ENCODE data around the gene PPFIA3.
"Not testable (repeated sequence)": the region's sequence is repeated elsewhere in the genome, so short reads cannot be mapped to it uniquely, and the experiment has no call there.

Gene PPFIA3

GRCh38 chr19:49146408-49146770 is 27.0 kb downstream of the PPFIA3 start:
- H3K27ac ChIP-seq (ENCODE audit: low read length): peak overlapping the region; percentile 18

DNA sequence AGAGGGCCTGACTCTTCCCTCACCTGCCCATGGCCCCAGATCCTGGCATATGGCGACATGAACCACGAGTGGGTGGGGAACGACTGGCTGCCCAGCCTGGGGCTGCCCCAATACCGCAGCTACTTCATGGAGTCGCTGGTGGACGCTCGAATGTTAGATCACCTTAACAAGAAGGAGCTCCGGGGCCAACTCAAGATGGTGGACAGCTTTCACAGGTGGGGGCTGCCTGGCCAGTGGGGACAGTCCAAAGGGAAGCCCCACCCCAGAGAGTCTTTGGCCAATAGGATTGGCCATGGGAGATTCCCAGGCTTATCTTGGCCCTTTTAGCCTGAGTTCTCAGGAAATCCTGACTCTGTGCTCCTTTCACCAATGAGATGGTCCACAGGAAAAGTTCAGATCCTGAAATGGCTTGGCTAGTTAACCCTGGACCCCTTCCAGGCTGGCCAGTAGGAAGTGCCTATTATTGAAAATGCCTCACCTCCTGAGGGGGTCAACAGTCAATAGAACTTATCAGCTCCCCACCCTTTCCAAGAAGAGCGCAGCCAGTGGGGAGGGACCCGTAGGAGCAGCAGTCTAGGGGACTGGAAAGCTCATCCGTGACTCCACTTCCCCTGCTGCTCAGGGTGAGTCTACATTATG is 28.8 kb downstream of the PPFIA3 start:
- Histone ChIP-seq H3K4me1 (ENCODE audit: insufficient read depth, low read length) (peaks cover 4% of the 10 kb centered on the region), H3K9ac (ENCODE audit: low read depth, low read length) (peak overlapping the region; percentile 85; the same call in 1 of the 2 replicates), H3K4me3 (ENCODE audit: low read length) (peak overlapping the region; percentile 95), H3K27me3 (ENCODE audit: insufficient read depth, low read length) (peaks cover 12% of the 10 kb centered on the region), H3K9me3 (ENCODE audit: insufficient read depth, low read depth, low read length) (no peaks in the 10 kb centered on the region), H3K36me3 (ENCODE audit: insufficient read depth, low read depth, low read length) (no peaks in the 10 kb centered on the region), H3K27ac (ENCODE audit: low read length) (peak overlapping the region; percentile 77)

More at GRCh38 chr19:49146408-49146770, 27.0 kb downstream of the PPFIA3 start:
- Histone ChIP-seq H3K4me3 (ENCODE audit: low read length) (peak overlapping the region; percentile 73), H3K9ac (ENCODE audit: low read depth, low read length) (peak overlapping the region; percentile 65; the same call in 1 of the 2 replicates)
- H3K36me3 ChIP-seq (ENCODE audit: insufficient read depth, low read depth, low read length); H3K4me1 ChIP-seq (ENCODE audit: insufficient read depth, low read length); H3K9me3 ChIP-seq (ENCODE audit: insufficient read depth, low read depth, low read length); H3K27me3 ChIP-seq (ENCODE audit: insufficient read depth, low read length): not testable (repeated sequence)

DNA sequence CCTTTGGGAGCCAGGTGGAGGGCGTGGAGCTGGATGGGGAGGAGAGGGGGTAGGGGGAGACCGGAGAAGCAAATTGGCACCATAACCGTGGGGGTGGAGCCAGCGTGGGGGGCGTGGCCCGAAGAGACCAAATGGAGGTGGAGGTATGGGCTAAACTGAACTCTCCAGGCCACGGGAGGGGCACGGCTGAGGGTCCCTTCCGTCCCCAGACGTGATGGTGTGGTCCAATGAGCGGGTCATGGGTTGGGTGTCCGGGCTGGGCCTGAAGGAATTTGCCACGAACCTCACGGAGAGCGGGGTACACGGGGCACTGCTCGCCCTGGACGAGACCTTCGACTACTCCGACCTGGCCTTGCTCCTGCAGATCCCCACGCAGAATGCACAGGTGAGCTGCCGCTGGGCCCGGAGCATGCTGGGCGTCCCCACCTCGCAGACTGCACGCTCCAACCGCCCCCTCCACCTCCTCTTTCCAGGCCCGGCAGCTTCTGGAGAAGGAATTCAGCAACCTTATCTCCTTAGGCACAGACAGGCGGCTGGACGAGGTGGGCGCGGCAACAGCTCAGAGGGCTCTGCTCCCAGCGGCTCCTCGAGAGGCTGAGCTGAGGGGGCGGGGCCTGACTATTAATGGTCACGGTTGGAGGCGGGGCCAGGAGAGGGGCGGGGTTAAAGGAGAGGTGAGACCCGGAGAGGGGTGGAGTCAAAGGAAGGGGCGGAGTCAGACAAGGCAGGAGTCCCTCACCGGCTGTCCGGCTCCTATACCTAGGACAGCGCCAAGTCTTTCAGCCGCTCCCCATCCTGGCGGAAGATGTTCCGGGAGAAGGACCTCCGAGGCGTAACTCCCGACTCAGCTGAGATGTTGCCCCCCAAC is 29.7 kb downstream of the PPFIA3 start:
- H3K9me3 ChIP-seq (ENCODE audit: insufficient read depth, low read depth, low read length): no peaks in the 10 kb centered on the region
- peaks cover 4% of the 10 kb centered on the region for H3K4me1 ChIP-seq (ENCODE audit: insufficient read depth, low read length)
- peak overlapping the region; percentile 90; the same call in 1 of the 2 replicates for H3K9ac ChIP-seq (ENCODE audit: low read depth, low read length)
- peak overlapping the region; percentile 77 for H3K27ac ChIP-seq (ENCODE audit: low read length)
- no peaks in the 10 kb centered on the region for H3K36me3 ChIP-seq (ENCODE audit: insufficient read depth, low read depth, low read length)
- peaks cover 21% of the 10 kb centered on the region for H3K27me3 ChIP-seq (ENCODE audit: insufficient read depth, low read length)
- peak overlapping the region; percentile 95 for H3K4me3 ChIP-seq (ENCODE audit: low read length)

DNA sequence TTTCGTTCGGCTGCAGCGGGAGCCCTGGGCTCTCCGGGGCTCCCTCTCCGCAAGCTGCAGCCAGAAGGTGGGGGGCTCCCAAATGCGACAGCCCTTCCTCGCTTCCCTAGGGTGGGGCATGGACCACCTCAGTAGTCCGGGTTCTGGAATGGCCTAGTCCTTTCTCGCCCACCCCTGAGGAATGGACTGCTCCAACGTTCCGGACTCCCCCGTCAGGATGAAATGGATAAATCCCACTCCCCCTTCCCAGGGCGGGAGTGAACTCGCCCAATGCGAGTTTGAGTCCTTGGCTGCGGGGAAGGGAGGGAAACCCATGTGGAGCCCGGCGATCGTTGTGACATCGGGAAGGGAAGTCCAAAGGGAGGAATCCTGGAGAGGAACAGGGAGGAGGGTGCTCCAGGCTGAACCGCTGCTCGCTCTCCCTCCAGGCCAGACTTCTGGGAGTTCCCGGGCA is 30.3 kb downstream of the PPFIA3 start:
- peaks cover 4% of the 10 kb centered on the region for H3K4me1 ChIP-seq (ENCODE audit: insufficient read depth, low read length)
- H3K9me3 ChIP-seq (ENCODE audit: insufficient read depth, low read depth, low read length): no peaks in the 10 kb centered on the region
- H3K9ac ChIP-seq (ENCODE audit: low read depth, low read length): peak overlapping the region; percentile 90
- H3K27ac ChIP-seq (ENCODE audit: low read length): peak overlapping the region; percentile 43
- H3K27me3 ChIP-seq (ENCODE audit: insufficient read depth, low read length): peaks cover 28% of the 10 kb centered on the region
- peak overlapping the region; percentile 95 for H3K4me3 ChIP-seq (ENCODE audit: low read length)
- no peaks in the 10 kb centered on the region for H3K36me3 ChIP-seq (ENCODE audit: insufficient read depth, low read depth, low read length)

GRCh38 chr19:49150106-49150943 is 31.0 kb downstream of the PPFIA3 start:
- peaks cover 4% of the 10 kb centered on the region for H3K4me1 ChIP-seq (ENCODE audit: insufficient read depth, low read length)
- H3K9me3 ChIP-seq (ENCODE audit: insufficient read depth, low read depth, low read length): no peaks in the 10 kb centered on the region

DNA sequence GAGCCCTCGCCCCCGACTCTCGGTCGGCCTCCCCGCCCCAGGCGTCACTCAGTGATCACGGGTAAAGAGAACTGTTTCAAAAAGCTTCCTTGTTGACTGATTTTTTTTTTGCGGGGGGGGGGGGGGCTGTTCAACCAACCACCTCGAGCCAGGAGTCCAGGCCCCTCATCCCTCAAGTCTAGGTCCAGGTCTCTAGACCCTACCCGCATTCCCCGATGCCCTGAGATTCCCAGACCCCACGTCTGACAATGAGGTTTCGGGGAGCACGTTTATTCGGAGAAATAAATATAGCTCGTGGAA is 31.6 kb downstream of the PPFIA3 start:
- Histone ChIP-seq H3K27ac (ENCODE audit: low read length) (no peak overlapping the region), H3K9me3 (ENCODE audit: insufficient read depth, low read depth, low read length) (no peaks in the 10 kb centered on the region), H3K27me3 (ENCODE audit: insufficient read depth, low read length) (peaks cover 29% of the 10 kb centered on the region), H3K4me3 (ENCODE audit: low read length) (peak overlapping the region; percentile 95), H3K4me1 (ENCODE audit: insufficient read depth, low read length) (peaks cover 4% of the 10 kb centered on the region), H3K36me3 (ENCODE audit: insufficient read depth, low read depth, low read length) (no peaks in the 10 kb centered on the region), H3K9ac (ENCODE audit: low read depth, low read length) (peak overlapping the region; percentile 90; the same call in 1 of the 2 replicates)

More at GRCh38 chr19:49150106-49150943, 31.0 kb downstream of the PPFIA3 start:
- Histone ChIP-seq H3K4me3 (ENCODE audit: low read length) (peak overlapping the region; percentile 95), H3K9ac (ENCODE audit: low read depth, low read length) (peak overlapping the region; percentile 90), H3K27me3 (ENCODE audit: insufficient read depth, low read length) (peaks cover 29% of the 10 kb centered on the region), H3K27ac (ENCODE audit: low read length) (peak overlapping the region; percentile 43), H3K36me3 (ENCODE audit: insufficient read depth, low read depth, low read length) (no peaks in the 10 kb centered on the region)

- Histone ChIP-seq H3K9me3 (ENCODE audit: insufficient read depth, low read depth, low read length) (no peaks in the 10 kb centered on the region), H3K27ac (ENCODE audit: low read length) (no peak overlapping the region), H3K36me3 (ENCODE audit: insufficient read depth, low read depth, low read length) (no peaks in the 10 kb centered on the region), H3K9ac (ENCODE audit: low read depth, low read length) (peak overlapping the region; percentile 90; the same call in 1 of the 2 replicates), H3K27me3 (ENCODE audit: insufficient read depth, low read length) (peaks cover 35% of the 10 kb centered on the region), H3K4me3 (ENCODE audit: low read length) (peak overlapping the region; percentile 95), H3K4me1 (ENCODE audit: insufficient read depth, low read length) (peaks cover 8% of the 10 kb centered on the region)
Measured at GRCh38 chr19:49151267-49152118, 32.1 kb downstream of the PPFIA3 start.

GRCh38 chr19:49152119-49152550 is 32.8 kb downstream of the PPFIA3 start:
- Histone ChIP-seq H3K9ac (ENCODE audit: low read depth, low read length) (no peak overlapping the region), H3K27me3 (ENCODE audit: insufficient read depth, low read length) (peaks cover 39% of the 10 kb centered on the region), H3K36me3 (ENCODE audit: insufficient read depth, low read depth, low read length) (no peaks in the 10 kb centered on the region), H3K27ac (ENCODE audit: low read length) (no peak overlapping the region), H3K9me3 (ENCODE audit: insufficient read depth, low read depth, low read length) (no peaks in the 10 kb centered on the region), H3K4me3 (ENCODE audit: low read length) (peak overlapping the region; percentile 37; the same call in 1 of the 2 replicates), H3K4me1 (ENCODE audit: insufficient read depth, low read length) (peaks cover 8% of the 10 kb centered on the region)

DNA sequence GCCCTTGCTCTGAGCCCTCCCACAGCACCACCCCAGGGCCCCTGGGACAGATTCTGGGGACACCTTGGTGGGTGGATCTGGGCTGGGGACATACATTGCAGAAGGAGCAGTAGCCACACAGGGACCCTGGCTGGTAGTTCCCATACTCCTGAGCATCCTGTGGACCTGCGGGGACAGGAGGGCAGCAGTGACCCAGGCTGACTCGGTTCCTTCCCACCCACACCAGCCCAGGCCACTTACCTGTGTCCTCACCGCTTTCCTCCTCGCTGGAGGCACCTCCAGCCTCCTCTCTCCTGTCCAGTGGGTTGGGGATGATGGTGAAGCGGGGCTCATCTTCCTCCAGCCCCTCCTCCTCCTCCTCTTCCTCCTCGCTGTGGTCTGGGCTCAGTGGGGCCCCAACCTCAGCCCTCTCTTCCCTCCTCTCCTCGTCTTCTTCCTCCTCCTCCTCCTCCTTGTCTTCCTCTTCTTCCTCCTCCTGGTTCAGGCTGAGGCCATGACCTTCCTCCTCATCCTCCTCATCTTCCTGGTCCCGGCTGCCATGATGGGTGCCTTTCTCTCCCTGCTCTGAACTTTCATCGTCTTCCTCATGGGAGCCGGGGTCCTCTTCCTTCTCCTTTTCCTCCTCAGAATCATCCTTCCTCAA is 33.9 kb downstream of the PPFIA3 start:
- H3K9ac ChIP-seq (ENCODE audit: low read depth, low read length): no peak overlapping the region
- H3K4me1 ChIP-seq (ENCODE audit: insufficient read depth, low read length): peaks cover 7% of the 10 kb centered on the region
- H3K9me3 ChIP-seq (ENCODE audit: insufficient read depth, low read depth, low read length): no peaks in the 10 kb centered on the region
- H3K36me3 ChIP-seq (ENCODE audit: insufficient read depth, low read depth, low read length): no peaks in the 10 kb centered on the region
- H3K4me3 ChIP-seq (ENCODE audit: low read length): no peak overlapping the region
- peaks cover 47% of the 10 kb centered on the region for H3K27me3 ChIP-seq (ENCODE audit: insufficient read depth, low read length)
- H3K27ac ChIP-seq (ENCODE audit: low read length): no peak overlapping the region

- Histone ChIP-seq H3K27me3 (ENCODE audit: insufficient read depth, low read length) (peaks cover 52% of the 10 kb centered on the region), H3K4me3 (ENCODE audit: low read length) (no peak overlapping the region), H3K4me1 (ENCODE audit: insufficient read depth, low read length) (peaks cover 4% of the 10 kb centered on the region; the same call in 1 of the 2 replicates), H3K9me3 (ENCODE audit: insufficient read depth, low read depth, low read length) (no peaks in the 10 kb centered on the region), H3K36me3 (ENCODE audit: insufficient read depth, low read depth, low read length) (no peaks in the 10 kb centered on the region), H3K27ac (ENCODE audit: low read length) (no peak overlapping the region), H3K9ac (ENCODE audit: low read depth, low read length) (no peak overlapping the region)
Measured at GRCh38 chr19:49154279-49154678, 34.9 kb downstream of the PPFIA3 start.

Data from iPS-20b (cell line).